Peyer's patch (tissue), 4 donors: ENCODE measurements around the gene DUOX1.

Experiments used
- POLR2A ChIP-seq, 2 donors: fragments of 450-650 bp; IDR thresholded peaks; one replicate each; pipeline ENCODE4 v1.5.1; 2017; ENCODE audit warnings: antibody characterized with exemption in 2 of 2, mild to moderate bottlenecking in 2 of 2, moderate library complexity in 2 of 2
- TF ChIP-seq, protein P1 (sequence below), 6 experiments: fragments of 450-650 bp in 4 of 6; fragments of 200-600 bp in 2 of 6; sonication (generic) in 1 of 6; IDR thresholded peaks; one replicate each; pipeline ENCODE4 v1.5.1; 2017 to 2019; ENCODE audit warnings: antibody characterized with exemption in 6 of 6, mild to moderate bottlenecking in 3 of 6, moderate library complexity in 1 of 6

DNA sequence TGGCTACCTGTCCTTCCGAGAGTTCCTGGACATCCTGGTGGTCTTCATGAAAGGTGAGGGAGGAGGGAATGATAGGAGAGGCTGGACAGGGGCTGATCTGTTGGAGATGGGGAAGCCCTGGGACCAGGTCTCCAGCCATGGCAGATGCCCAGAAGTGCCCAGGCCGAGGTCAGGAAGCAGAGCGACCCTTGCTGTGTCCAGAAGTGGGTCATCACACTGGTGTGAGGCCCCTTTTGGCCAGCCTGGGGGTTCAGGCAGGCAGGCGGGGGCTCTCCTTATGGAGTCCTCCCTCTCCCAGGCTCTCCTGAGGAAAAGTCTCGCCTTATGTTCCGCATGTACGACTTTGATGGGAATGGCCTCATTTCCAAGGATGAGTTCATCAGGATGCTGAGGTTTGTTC, 17.8 kb downstream of the DUOX1 start:
- TF ChIP-seq, protein P1, sequence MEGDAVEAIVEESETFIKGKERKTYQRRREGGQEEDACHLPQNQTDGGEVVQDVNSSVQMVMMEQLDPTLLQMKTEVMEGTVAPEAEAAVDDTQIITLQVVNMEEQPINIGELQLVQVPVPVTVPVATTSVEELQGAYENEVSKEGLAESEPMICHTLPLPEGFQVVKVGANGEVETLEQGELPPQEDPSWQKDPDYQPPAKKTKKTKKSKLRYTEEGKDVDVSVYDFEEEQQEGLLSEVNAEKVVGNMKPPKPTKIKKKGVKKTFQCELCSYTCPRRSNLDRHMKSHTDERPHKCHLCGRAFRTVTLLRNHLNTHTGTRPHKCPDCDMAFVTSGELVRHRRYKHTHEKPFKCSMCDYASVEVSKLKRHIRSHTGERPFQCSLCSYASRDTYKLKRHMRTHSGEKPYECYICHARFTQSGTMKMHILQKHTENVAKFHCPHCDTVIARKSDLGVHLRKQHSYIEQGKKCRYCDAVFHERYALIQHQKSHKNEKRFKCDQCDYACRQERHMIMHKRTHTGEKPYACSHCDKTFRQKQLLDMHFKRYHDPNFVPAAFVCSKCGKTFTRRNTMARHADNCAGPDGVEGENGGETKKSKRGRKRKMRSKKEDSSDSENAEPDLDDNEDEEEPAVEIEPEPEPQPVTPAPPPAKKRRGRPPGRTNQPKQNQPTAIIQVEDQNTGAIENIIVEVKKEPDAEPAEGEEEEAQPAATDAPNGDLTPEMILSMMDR (IDR thresholded peaks at IDR 0.05) = no peak
- no peak for TF ChIP-seq POLR2A (IDR thresholded peaks at IDR 0.05)
